CD4-positive, alpha-beta T cell treated with Interleukin-6 at 100 ng/mL for 8 hours (primary cell): Measurements from ENCODE around the gene SUFU.

Experiments
- DNase-seq: peaks from one replicate; pipeline ENCODE4 v3.0.0-alpha.2; 2020; ENCODE audit warnings: mixed read lengths, low spot score

Gene SUFU

GRCh38 chr10:102673236-102673818 lies 169.6 kb downstream of the SUFU start:
- DNase-seq, result no peak

GRCh38 chr10:102673819-102674511 lies 170.2 kb downstream of the SUFU start:
- DNase-seq, result peak; percentile 85

DNA sequence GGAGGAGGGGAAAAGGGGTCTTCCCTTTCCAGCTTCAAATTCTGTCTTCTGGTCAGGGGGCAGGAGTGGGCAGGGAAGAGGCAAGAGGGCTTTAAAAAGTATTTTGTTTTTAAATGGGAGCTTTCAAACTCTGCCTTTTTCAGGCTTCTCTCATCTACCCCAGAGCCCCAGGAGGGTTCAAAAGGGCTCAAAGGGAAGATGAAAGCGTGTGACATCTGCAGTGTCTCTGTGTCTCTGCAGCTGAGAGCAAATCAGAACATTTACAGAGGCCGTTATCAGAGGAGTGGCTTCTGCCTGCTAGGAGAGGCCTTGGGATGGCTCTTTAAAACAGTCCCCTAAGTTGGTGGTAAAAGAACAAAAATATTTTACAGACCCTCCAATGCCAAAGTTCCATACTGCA lies 170.8 kb downstream of the SUFU start:
- peak; percentile 54 for DNase-seq

GRCh38 chr10:102675011-102675665 lies 171.4 kb downstream of the SUFU start:
- no peak for DNase-seq

GRCh38 chr10:102675666-102676533 lies 172.1 kb downstream of the SUFU start:
- DNase-seq, result no peak

- DNase-seq, result no peak
Observed at GRCh38 chr10:102676534-102677315, 173.0 kb downstream of the SUFU start.

GRCh38 chr10:102677331-102678067 lies 173.7 kb downstream of the SUFU start:
- no peak for DNase-seq

GRCh38 chr10:102678068-102678400 lies 174.3 kb downstream of the SUFU start:
- no peak for DNase-seq

- no peak for DNase-seq
Observed at GRCh38 chr10:102678842-102679289, 175.1 kb downstream of the SUFU start.

DNA sequence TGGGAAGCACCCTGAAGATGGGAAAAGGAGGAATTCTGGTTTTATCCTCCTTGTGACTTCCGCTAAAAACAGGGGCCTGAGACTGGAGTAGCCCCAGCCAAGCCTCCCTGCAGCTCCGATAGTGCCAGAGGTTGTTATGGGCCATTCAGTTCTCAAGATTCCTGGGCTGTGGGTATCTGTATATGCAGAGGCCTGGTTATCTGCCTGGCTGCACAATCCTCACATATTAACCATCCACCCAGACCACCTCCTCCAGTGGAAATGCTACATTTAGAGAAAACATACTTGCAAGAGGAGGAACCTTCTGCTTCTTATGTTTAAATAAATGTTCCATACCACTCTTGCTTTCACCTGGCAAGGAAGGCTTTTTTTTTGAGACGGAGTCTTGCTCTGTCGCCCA lies 175.8 kb downstream of the SUFU start:
- DNase-seq, result no peak

DNA sequence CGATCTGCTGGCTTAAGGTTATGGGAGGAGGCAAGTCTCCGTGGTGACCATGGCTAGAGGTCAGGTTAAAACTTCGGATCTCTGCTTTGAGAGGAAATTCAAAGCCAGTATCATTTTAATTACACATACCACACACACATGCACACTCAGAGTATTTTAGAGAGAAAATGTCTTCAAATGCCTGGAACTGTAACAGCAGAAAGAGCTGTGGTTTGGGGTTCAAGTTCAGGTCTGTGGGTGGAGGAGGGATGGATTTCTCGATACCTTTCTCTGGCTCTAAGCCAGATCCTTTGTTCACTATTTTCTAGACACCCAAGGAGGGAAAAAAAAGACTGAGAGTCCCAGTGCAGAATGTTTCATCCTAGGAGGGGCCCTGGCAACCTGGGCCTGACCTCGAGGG lies 177.9 kb downstream of the SUFU start:
- DNase-seq, result no peak

- peak; percentile 27 for DNase-seq
Observed at GRCh38 chr10:102682416-102682815, 178.6 kb downstream of the SUFU start.

- DNase-seq, result no peak
Observed at GRCh38 chr10:102682981-102683380, 179.2 kb downstream of the SUFU start.
